ENCODE results near the gene MSH3.

- TF ChIP-seq CTCF (tag by site-specific recombination; IDR thresholded peaks at IDR 0.05) (no peak), ZBTB20 (tag by site-specific recombination; IDR thresholded peaks at IDR 0.05) (no peak)
These were observed 36.0 kb upstream of the MSH3 start for GRCh38 chr5:80618438-80618837.

Measured in HEK293 (cell line).